ENCODE measurements around the gene ABCA5.

The ABCA5 gene

DNA sequence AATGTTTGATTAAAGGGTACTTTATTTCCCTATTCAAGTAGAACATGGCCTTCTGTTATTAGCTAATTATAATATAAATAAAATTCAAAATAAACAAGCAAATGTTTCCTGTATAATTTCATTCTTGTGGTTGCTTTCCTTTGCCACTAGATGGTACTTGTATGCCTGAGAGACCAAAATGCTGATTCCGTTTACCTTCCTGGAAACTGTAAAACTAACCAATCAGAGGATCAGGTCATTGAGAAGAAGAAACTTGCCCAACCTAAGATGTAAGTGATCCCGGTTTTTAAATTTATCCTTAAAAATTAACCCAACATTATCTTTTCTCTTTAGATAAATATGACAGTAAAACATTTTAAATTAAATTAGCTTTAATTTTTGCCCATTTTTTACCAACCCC is 8.1 kb upstream of the ABCA5 start:
- H3K4me3 ChIP-seq (ENCODE audit: control insufficient read depth, low read depth, low read length) = no peak overlapping the region
- TF ChIP-seq, protein P1, sequence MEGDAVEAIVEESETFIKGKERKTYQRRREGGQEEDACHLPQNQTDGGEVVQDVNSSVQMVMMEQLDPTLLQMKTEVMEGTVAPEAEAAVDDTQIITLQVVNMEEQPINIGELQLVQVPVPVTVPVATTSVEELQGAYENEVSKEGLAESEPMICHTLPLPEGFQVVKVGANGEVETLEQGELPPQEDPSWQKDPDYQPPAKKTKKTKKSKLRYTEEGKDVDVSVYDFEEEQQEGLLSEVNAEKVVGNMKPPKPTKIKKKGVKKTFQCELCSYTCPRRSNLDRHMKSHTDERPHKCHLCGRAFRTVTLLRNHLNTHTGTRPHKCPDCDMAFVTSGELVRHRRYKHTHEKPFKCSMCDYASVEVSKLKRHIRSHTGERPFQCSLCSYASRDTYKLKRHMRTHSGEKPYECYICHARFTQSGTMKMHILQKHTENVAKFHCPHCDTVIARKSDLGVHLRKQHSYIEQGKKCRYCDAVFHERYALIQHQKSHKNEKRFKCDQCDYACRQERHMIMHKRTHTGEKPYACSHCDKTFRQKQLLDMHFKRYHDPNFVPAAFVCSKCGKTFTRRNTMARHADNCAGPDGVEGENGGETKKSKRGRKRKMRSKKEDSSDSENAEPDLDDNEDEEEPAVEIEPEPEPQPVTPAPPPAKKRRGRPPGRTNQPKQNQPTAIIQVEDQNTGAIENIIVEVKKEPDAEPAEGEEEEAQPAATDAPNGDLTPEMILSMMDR (IDR thresholded peaks at IDR 0.05; ENCODE audit: control insufficient read depth, insufficient read depth, low read depth, low read length, missing control alignments) = peak; percentile 34
- no peak for DNase-seq (ENCODE audit: low read depth)

DNA sequence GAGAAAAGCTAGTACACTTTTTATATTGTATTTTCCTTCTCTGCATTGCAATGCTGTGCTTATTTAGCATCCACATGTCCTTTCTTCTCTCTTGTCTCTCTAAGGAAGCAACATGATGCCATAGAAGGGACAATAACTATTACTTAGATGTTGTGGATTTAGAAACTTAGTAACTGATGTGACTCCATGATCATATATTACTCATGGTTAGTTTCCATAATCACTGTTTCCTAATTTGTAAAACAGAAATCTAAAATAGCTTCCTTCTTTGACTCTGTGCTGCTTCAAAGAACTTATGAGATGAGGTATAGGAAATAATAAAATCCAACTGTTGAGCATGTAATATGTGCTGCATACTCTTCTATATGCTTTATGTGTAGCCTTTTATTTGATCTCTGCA is 6.6 kb upstream of the ABCA5 start:
- no peak for DNase-seq (ENCODE audit: low read depth)
- no peak overlapping the region for H3K4me3 ChIP-seq (ENCODE audit: control insufficient read depth, low read depth, low read length)
- TF ChIP-seq, protein P1 (IDR thresholded peaks at IDR 0.05; ENCODE audit: control insufficient read depth, insufficient read depth, low read depth, low read length, missing control alignments) = no peak

DNA sequence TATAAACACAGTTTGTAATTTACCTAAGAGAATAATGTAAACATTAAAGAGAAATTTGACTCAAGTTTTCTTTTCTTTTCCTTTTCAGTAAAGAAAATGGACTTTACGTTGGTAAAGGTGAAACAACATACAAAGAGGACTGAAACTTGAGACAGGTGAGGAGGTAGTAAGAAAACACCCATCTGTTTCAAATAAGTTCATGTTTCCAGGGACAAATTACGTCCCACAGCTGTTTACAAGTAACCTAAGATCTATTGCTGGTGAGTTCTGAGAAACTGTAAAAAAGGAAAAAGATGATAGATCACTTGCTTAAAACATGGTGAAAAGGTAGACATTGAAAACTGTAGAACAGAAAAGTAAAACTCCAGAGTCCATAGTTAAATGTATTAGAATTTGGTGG is 4.8 kb upstream of the ABCA5 start:
- TF ChIP-seq, protein P1 (IDR thresholded peaks at IDR 0.05; ENCODE audit: control insufficient read depth, insufficient read depth, low read depth, low read length, missing control alignments) = no peak
- no peak for DNase-seq (ENCODE audit: low read depth)

GRCh38 chr17:69326377-69327059 is 415 bp downstream of the ABCA5 start:
- peak overlapping the region; percentile 51 for H3K4me3 ChIP-seq (ENCODE audit: control insufficient read depth, low read depth, low read length)
- no peak for DNase-seq (ENCODE audit: low read depth)
- TF ChIP-seq, protein P1 (IDR thresholded peaks at IDR 0.05; ENCODE audit: control insufficient read depth, insufficient read depth, low read depth, low read length, missing control alignments) = no peak

More for the DNA sequence above, 4.8 kb upstream of the ABCA5 start:
- H3K4me3 ChIP-seq (ENCODE audit: control insufficient read depth, low read depth, low read length) = no peak overlapping the region

GRCh38 chr17:69325518-69326376 is 1.2 kb downstream of the ABCA5 start:
- TF ChIP-seq, protein P1 (IDR thresholded peaks at IDR 0.05; ENCODE audit: control insufficient read depth, insufficient read depth, low read depth, low read length, missing control alignments) = no peak
- no peak for DNase-seq (ENCODE audit: low read depth)
- H3K4me3 ChIP-seq (ENCODE audit: control insufficient read depth, low read depth, low read length) = peak overlapping the region; percentile 51

GRCh38 chr17:69323806-69324205 is 3.1 kb downstream of the ABCA5 start:
- DNase-seq (ENCODE audit: low read depth) = no peak
- TF ChIP-seq, protein P1 (IDR thresholded peaks at IDR 0.05; ENCODE audit: control insufficient read depth, insufficient read depth, low read depth, low read length, missing control alignments) = no peak

More at GRCh38 chr17:69323806-69324205, 3.1 kb downstream of the ABCA5 start:
- H3K4me3 ChIP-seq (ENCODE audit: control insufficient read depth, low read depth, low read length) = no peak overlapping the region
